Heart left ventricle (tissue), 13 donors: Measurements from ENCODE around the gene STAU1.
"Not testable (repeated sequence)": the region's sequence is repeated elsewhere in the genome, so short reads cannot be mapped to it uniquely, and the experiment has no call there.

ENCODE experiments used
- CTCF ChIP-seq, 12 donors: fragments of 200-600 bp; sonication (generic) in 4 of 12; IDR thresholded peaks; one replicate each; pipeline versions ENCODE4 v1.5.0 to v1.8.0; 2018 to 2022; ENCODE audit warnings: antibody characterized with exemption in 12 of 12, mild to moderate bottlenecking in 5 of 12
- POLR2A ChIP-seq, 2 donors: fragments of 450-650 bp; IDR thresholded peaks; one replicate each; pipeline ENCODE4 v1.6.1; 2017; ENCODE audit warnings: antibody characterized with exemption in 2 of 2, mild to moderate bottlenecking in 2 of 2, moderate library complexity in 2 of 2
- donor health status: ischemic (EF 13 %, LVEDD 7.1; RV severe dilation, severe dysfunction).
- donor health status: DM: no; HTN: yes; CAD: no.
- donor health status: DM: no; HTN: no; CAD: no.
- donor health status: ischemic (EF 25% LVEDD 6.9; RV normal size, moderate dysfunction).
- donor health status: ischemic (EF 25% LVEDD 5.7; RV mildly dilated, moderate dysfunction).
- donor health status: ischemic (EF 35%, LVEDD 5.7; RV mildly dilated, moderate dysfunction).
- donor health status: nonischemic (EF 11% LVEDD 7.7; RV severe dilation, severe dysfunction).
- donor health status: DM: yes; HTN: yes; CAD: no.
- donor health status: PGD.
- donor health status: ischemic (EF 29% LVEDD 5.4; RV normal size, mild dysfunction).
- donor health status: nonischemic (EF 23%, LVEDD 6.1; RV moderate dilation, normal function).

- TF ChIP-seq CTCF, POLR2A (IDR thresholded peaks at IDR 0.05): not testable (repeated sequence)
Observed at GRCh38 chr20:49168864-49169263, 19.3 kb downstream of the STAU1 start.
